Effector memory CD4-positive, alpha-beta T cell (primary cell): ENCODE measurements around the gene PTPRU.
"Not testable (repeated sequence)": the region's sequence is repeated elsewhere in the genome, so short reads cannot be mapped to it uniquely, and the experiment has no call there.

Experiments
- DNase-seq, 3 donors: peaks; one replicate each; pipeline ENCODE4 v3.0.0-alpha.2; 2020
- H3K27ac ChIP-seq: 2 replicates; pipeline ENCODE4 v1.7.0; 2013; ENCODE audit warnings: mild to moderate bottlenecking, low read length, moderate library complexity; ENCODE audit not compliant: insufficient read depth, poor library complexity, severe bottlenecking
- H3K27me3 ChIP-seq: replicated peaks from 2 replicates; pipeline ENCODE4 v1.7.0; 2013; ENCODE audit warnings: mild to moderate bottlenecking, low read length; ENCODE audit not compliant: insufficient read depth, control insufficient read depth, poor library complexity, severe bottlenecking
- H3K36me3 ChIP-seq: 2 replicates; pipeline ENCODE4 v1.7.0; 2013; ENCODE audit warnings: mild to moderate bottlenecking, low read length, moderate library complexity; ENCODE audit not compliant: control insufficient read depth, insufficient read depth
- H3K4me1 ChIP-seq: 2 replicates; pipeline ENCODE4 v1.7.0; 2013; ENCODE audit warnings: low read length, mild to moderate bottlenecking; ENCODE audit not compliant: control insufficient read depth, insufficient read depth, poor library complexity, severe bottlenecking
- H3K4me3 ChIP-seq: 2 replicates; pipeline ENCODE4 v1.7.0; 2013; ENCODE audit warnings: low read length, low read depth, mild to moderate bottlenecking; ENCODE audit not compliant: insufficient read depth, poor library complexity, severe bottlenecking
- H3K9me3 ChIP-seq: 2 replicates; pipeline ENCODE4 v1.7.0; 2013; ENCODE audit warnings: mild to moderate bottlenecking, low read length, moderate library complexity; ENCODE audit not compliant: control insufficient read depth

PTPRU gene

GRCh38 chr1:29299446-29299845 lies 63.1 kb downstream of the PTPRU start:
- Histone ChIP-seq H3K9me3 (no peaks in the 10 kb centered on the region), H3K27ac (no peak overlapping the region), H3K36me3 (no peaks in the 10 kb centered on the region), H3K27me3 (no peaks in the 10 kb centered on the region), H3K4me3 (no peak overlapping the region), H3K4me1 (no peaks in the 10 kb centered on the region)
- DNase-seq = no peak

- not testable (repeated sequence) for H3K36me3 ChIP-seq, H3K27ac ChIP-seq, DNase-seq, H3K27me3 ChIP-seq, H3K9me3 ChIP-seq, H3K4me3 ChIP-seq, H3K4me1 ChIP-seq
Measured at GRCh38 chr1:29301732-29302131, 65.4 kb downstream of the PTPRU start.

GRCh38 chr1:29303201-29304024 lies 67.1 kb downstream of the PTPRU start:
- Histone ChIP-seq H3K9me3 (no peaks in the 10 kb centered on the region), H3K27ac (no peak overlapping the region), H3K36me3 (no peaks in the 10 kb centered on the region), H3K4me1 (no peaks in the 10 kb centered on the region), H3K4me3 (no peak overlapping the region), H3K27me3 (no peaks in the 10 kb centered on the region)
- no peak for DNase-seq

- H3K9me3 ChIP-seq = no peaks in the 10 kb centered on the region
- no peaks in the 10 kb centered on the region for H3K36me3 ChIP-seq
Measured at GRCh38 chr1:29304025-29304684, 67.8 kb downstream of the PTPRU start.

GRCh38 chr1:29305943-29306342 lies 69.6 kb downstream of the PTPRU start:
- Histone ChIP-seq H3K27me3 (no peaks in the 10 kb centered on the region), H3K9me3 (no peaks in the 10 kb centered on the region), H3K36me3 (no peaks in the 10 kb centered on the region), H3K4me1 (no peaks in the 10 kb centered on the region), H3K4me3 (no peak overlapping the region), H3K27ac (no peak overlapping the region)
- DNase-seq = no peak

More at GRCh38 chr1:29304025-29304684, 67.8 kb downstream of the PTPRU start:
- Histone ChIP-seq H3K27ac (no peak overlapping the region), H3K4me1 (no peaks in the 10 kb centered on the region), H3K4me3 (no peak overlapping the region), H3K27me3 (no peaks in the 10 kb centered on the region)
- no peak for DNase-seq

GRCh38 chr1:29306471-29307140 lies 70.3 kb downstream of the PTPRU start:
- no peaks in the 10 kb centered on the region for H3K27me3 ChIP-seq
- no peaks in the 10 kb centered on the region for H3K36me3 ChIP-seq
- H3K27ac ChIP-seq = no peak overlapping the region
- no peak overlapping the region for H3K4me3 ChIP-seq
- no peaks in the 10 kb centered on the region for H3K9me3 ChIP-seq
- H3K4me1 ChIP-seq = no peaks in the 10 kb centered on the region
- no peak for DNase-seq

GRCh38 chr1:29309075-29309474 lies 72.8 kb downstream of the PTPRU start:
- Histone ChIP-seq H3K27ac (no peak overlapping the region), H3K36me3 (no peaks in the 10 kb centered on the region), H3K9me3 (no peaks in the 10 kb centered on the region), H3K4me3 (no peak overlapping the region), H3K4me1 (no peaks in the 10 kb centered on the region), H3K27me3 (no peaks in the 10 kb centered on the region)
- DNase-seq = no peak

GRCh38 chr1:29309621-29310020 lies 73.3 kb downstream of the PTPRU start:
- Histone ChIP-seq H3K9me3 (no peaks in the 10 kb centered on the region), H3K27me3 (no peaks in the 10 kb centered on the region), H3K4me1 (no peaks in the 10 kb centered on the region), H3K27ac (no peak overlapping the region), H3K36me3 (no peaks in the 10 kb centered on the region), H3K4me3 (no peak overlapping the region)
- no peak for DNase-seq

- Histone ChIP-seq H3K27ac (no peak overlapping the region), H3K4me3 (no peak overlapping the region), H3K27me3 (no peaks in the 10 kb centered on the region), H3K4me1 (no peaks in the 10 kb centered on the region), H3K36me3 (no peaks in the 10 kb centered on the region), H3K9me3 (no peaks in the 10 kb centered on the region)
- no peak for DNase-seq
Measured at GRCh38 chr1:29310616-29311180, 74.4 kb downstream of the PTPRU start.
